SK-N-MC (cell line): ENCODE measurements around the gene WNK4.

Source experiments
- EZH2 ChIP-seq: fragments of 200-600 bp; sonication (generic); IDR thresholded peaks from one replicate; pipeline ENCODE4 v1.6.1; 2017; ENCODE audit warnings: antibody characterized with exemption
- POLR2AphosphoS5 ChIP-seq: IDR thresholded peaks from 2 replicates; pipeline ENCODE4 v1.6.1; 2012; ENCODE audit warnings: mild to moderate bottlenecking, low read depth, low read length, borderline replicate concordance

GRCh38 chr17:42843358-42843934 is 63.0 kb downstream of the WNK4 start:
- TF ChIP-seq POLR2AphosphoS5, result no peak
- TF ChIP-seq EZH2, result no peak
